LNCaP clone FGC (cell line): ENCODE results near the gene EFNA5.

Experiments used
- DNase-seq: peaks from one replicate; pipeline ENCODE4 v3.0.0-alpha.2; 2011; ENCODE audit warnings: low read depth
- H3K4me3 ChIP-seq: 2 replicates; pipeline ENCODE4 v1.5.1; 2011; ENCODE audit warnings: mild to moderate bottlenecking, low read depth, low read length, control low read depth
- CTCF ChIP-seq: IDR thresholded peaks from 2 replicates; pipeline ENCODE4 v1.5.1; 2012; ENCODE audit warnings: mild to moderate bottlenecking; ENCODE audit not compliant: control insufficient read depth, insufficient read depth; ENCODE audit errors: extremely low read depth

The EFNA5 gene

DNA sequence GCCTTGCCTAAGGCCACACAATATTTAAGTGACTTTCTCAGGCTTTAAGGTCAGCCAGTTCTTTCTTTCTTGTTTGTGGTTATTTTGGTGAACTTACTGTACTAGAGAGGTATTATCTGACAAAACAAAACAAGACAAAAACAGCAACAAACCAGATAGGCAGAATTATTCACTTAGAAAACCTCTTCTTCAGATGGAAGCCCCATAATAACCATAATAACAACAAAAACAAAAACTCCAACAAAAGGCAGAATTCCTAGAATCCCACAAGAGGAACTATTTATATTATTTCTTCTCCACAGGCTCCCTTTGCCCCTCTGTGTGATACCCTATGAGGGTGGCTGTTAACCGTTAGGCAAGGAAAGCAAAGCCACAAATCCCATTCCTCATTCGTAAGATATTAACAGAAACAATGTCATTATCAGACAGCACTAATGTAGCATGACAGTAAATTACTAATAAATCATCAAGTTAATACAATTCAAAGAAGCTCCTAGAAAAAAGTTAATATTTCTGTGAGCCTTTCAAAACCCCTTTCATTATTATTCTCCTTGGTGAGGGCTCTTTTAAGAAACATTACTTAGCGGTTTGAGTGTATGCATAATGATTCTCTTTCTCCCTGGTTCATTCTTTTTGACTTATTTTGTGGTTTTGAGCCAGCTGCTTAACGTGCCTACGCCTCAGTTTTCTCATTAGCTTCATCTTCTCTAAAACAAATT is 274.9 kb downstream of the EFNA5 start:
- DNase-seq, result no peak
- TF ChIP-seq CTCF, result no peak

DNA sequence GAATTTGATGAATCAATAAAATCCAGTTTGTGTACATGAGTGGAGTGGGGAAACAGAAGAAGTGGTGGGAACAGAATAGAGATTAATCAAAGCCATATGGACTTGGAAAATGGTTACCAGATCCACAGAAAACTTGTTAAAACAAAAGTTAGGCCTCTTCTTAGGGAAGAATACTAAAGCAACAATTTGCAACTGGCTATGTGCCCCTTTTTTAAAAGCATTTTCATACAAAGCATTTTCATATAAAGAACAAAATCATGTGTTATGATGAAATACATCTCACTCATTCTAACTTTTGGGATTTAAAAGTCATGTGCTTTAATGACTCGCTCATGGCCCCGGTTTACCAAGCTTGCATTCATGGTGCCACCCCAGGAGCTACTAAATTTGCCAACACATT is 276.9 kb downstream of the EFNA5 start:
- H3K4me3 ChIP-seq, result no peak overlapping the region
- DNase-seq, result no peak
- TF ChIP-seq CTCF, result no peak

More for the DNA sequence above, 274.9 kb downstream of the EFNA5 start:
- no peak overlapping the region for H3K4me3 ChIP-seq

DNA sequence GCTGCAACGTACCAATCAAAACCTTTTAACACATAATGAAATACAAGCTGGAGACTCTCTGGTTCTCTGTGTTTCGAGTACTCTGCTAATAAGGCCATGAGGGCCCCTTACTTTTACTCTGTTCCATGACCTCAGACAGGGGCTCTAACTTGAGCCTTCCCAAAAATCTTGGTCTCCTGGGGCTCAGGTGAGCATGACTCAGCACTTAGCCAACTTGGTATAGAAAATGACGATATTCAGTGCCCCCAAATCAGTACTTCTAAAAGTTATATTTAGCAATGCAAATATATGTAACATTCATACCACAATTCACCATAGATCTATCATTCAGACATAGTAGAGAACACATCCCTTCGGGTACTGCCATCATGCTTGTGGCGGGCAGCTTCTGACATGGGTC is 278.9 kb downstream of the EFNA5 start:
- no peak overlapping the region for H3K4me3 ChIP-seq
- no peak for TF ChIP-seq CTCF
- no peak for DNase-seq

DNA sequence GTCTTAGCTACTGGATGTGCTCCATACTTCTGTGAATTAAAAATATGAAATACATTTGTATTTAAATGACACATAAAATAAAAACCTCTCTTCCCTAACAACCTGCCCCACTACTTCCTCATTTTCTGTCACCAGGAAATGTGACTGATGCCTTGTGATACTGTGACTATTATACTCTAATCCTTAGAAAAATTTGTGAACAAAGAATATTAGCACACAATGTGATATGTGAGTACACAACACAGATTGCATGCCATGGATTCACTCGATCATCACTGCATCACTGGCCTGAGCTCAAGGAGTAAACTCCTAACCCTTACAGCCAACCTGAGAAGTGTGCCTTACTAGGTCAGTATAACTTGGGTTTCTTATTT is 281.0 kb downstream of the EFNA5 start:
- no peak for DNase-seq
- TF ChIP-seq CTCF, result no peak
- H3K4me3 ChIP-seq, result no peak overlapping the region

- no peak overlapping the region for H3K4me3 ChIP-seq
- DNase-seq, result peak; percentile 28
- 0 out of 2 replicates have a peak, but pooled peaks have one; percentile 18 for TF ChIP-seq CTCF
Observed at GRCh38 chr5:107389130-107389774, 281.5 kb downstream of the EFNA5 start.

DNA sequence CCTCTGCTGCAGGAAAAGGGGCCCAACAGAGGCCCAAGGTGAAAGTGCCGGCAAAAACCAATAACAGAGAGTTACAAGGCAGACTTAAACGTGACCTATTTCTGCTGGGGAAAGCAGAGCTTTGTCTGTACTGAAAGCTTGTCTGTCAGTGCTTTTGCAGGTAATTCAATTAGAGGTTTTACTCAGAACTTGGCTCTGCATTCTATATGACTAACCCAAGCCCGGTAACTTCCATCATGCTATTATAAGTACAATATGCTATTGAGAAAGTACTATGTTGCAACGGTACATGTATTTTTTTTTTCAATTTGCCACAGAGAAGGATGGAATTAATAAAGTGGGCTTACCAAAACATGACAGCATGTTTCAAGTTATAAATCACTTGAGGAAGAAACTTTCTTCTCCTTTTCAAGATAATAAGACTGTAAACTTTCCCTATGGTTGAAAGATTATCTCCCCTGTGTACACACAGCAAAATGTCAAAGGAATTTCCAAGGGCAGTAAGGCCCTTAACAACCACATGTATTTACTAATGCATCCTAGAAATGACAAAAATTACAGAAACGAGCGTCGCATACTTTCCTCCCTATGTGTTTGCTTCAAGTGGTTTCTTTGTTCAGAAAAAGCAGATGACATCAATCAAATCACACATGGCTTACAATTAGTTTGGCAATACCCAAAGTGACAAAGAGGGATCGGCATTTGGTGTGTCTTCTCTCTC is 282.4 kb downstream of the EFNA5 start:
- TF ChIP-seq CTCF, result no peak
- no peak for DNase-seq
- H3K4me3 ChIP-seq, result no peak overlapping the region
